ENCODE measurements around the gene GOLIM4. TPM values are rescaled to one million over a fixed set of nuclear protein-coding genes. Genes with fewer than 3 reads are reported as not detected.

GOLIM4 gene
- total RNA-seq, 1 experiment from 2014 or later: 17.4 TPM

DNA sequence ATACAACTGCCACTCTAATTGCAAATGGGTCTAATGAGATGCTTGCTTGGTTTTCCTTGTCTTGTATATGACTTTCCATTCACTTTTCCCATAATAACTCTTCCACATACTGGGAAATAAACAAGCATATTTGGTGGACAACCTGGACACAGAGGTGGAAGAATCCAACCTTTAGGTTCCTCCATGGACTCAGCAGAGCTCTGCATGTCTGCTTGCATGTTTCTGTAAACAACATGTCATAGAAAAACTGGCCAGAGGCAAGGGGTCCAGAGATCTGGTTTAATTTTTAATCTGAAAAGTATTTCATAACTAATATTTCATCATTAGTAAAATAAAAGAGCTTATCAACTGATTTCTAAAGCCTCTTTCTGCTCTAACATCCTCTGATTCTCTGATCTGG lies 30.2 kb downstream of the GOLIM4 start:
- intact Hi-C loops (cut with micrococcal nuclease; ENCODE audit: unreplicated experiment): no loop called here
- ChIA-PET CTCF (no interaction called here), POLR2A (no interaction called here)
- Histone ChIP-seq H3K9me3 (no peaks in the 10 kb centered on the region), H3K4me1 (0 out of 2 replicates have a peak, but pooled peaks cover 4% of the 10 kb centered on the region), H3K36me3 (ENCODE audit: control insufficient read depth, insufficient read depth, low read length) (no peaks in the 10 kb centered on the region), H3K27me3 (replicated peaks; ENCODE audit: control insufficient read depth, insufficient read depth, low read length) (no peaks in the 10 kb centered on the region), H3K4me3 (ENCODE audit: low read depth, low read length) (no peak overlapping the region)
- Mint-ChIP-seq H3K4me1 (ENCODE audit: low read depth, unreplicated experiment) (peaks cover 5% of the 10 kb centered on the region), H3K36me3 (ENCODE audit: insufficient read depth, unreplicated experiment) (no peaks in the 10 kb centered on the region), H3K27ac (ENCODE audit: unreplicated experiment) (no peak overlapping the region), H3K27me3 (ENCODE audit: insufficient read depth, unreplicated experiment) (no peaks in the 10 kb centered on the region), H3K9me3 (ENCODE audit: unreplicated experiment) (no peaks in the 10 kb centered on the region), H3K4me3 (ENCODE audit: unreplicated experiment) (no peak overlapping the region)
- no peak for DNase-seq
- TF ChIP-seq, protein P1, sequence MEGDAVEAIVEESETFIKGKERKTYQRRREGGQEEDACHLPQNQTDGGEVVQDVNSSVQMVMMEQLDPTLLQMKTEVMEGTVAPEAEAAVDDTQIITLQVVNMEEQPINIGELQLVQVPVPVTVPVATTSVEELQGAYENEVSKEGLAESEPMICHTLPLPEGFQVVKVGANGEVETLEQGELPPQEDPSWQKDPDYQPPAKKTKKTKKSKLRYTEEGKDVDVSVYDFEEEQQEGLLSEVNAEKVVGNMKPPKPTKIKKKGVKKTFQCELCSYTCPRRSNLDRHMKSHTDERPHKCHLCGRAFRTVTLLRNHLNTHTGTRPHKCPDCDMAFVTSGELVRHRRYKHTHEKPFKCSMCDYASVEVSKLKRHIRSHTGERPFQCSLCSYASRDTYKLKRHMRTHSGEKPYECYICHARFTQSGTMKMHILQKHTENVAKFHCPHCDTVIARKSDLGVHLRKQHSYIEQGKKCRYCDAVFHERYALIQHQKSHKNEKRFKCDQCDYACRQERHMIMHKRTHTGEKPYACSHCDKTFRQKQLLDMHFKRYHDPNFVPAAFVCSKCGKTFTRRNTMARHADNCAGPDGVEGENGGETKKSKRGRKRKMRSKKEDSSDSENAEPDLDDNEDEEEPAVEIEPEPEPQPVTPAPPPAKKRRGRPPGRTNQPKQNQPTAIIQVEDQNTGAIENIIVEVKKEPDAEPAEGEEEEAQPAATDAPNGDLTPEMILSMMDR (IDR thresholded peaks at IDR 0.05; ENCODE audit: insufficient read depth in 1 of 2, low read depth in 1 of 2, low read length in 1 of 2, severe bottlenecking in 1 of 2, unreplicated experiment in 1 of 2): no peak
- no TSS peak for BruUV-seq (replicated peaks)

GRCh38 chr3:168063122-168063521 lies 32.6 kb downstream of the GOLIM4 start:
- H3K27me3 Mint-ChIP-seq (ENCODE audit: insufficient read depth, unreplicated experiment): no peaks in the 10 kb centered on the region
- intact Hi-C loops (cut with micrococcal nuclease; ENCODE audit: unreplicated experiment): no loop called here
- peaks cover 3% of the 10 kb centered on the region; the same call in 1 of the 2 replicates for H3K9me3 ChIP-seq
- H3K4me3 Mint-ChIP-seq (ENCODE audit: unreplicated experiment): no peak overlapping the region
- peaks cover 5% of the 10 kb centered on the region for H3K4me1 Mint-ChIP-seq (ENCODE audit: low read depth, unreplicated experiment)
- ChIA-PET POLR2A (no interaction called here), CTCF (no interaction called here)
- H3K27ac Mint-ChIP-seq (ENCODE audit: unreplicated experiment): no peak overlapping the region
- no peak overlapping the region for H3K4me3 ChIP-seq (ENCODE audit: low read depth, low read length)
- no peaks in the 10 kb centered on the region for H3K27me3 ChIP-seq (replicated peaks; ENCODE audit: control insufficient read depth, insufficient read depth, low read length)
- DNase-seq: no peak
- BruUV-seq (replicated peaks): no TSS peak
- no peaks in the 10 kb centered on the region for H3K9me3 Mint-ChIP-seq (ENCODE audit: unreplicated experiment)
- no peaks in the 10 kb centered on the region for H3K36me3 Mint-ChIP-seq (ENCODE audit: insufficient read depth, unreplicated experiment)
- TF ChIP-seq, protein P1 (IDR thresholded peaks at IDR 0.05; ENCODE audit: insufficient read depth in 1 of 2, low read depth in 1 of 2, low read length in 1 of 2, severe bottlenecking in 1 of 2, unreplicated experiment in 1 of 2): no peak
- no peaks in the 10 kb centered on the region for H3K36me3 ChIP-seq (ENCODE audit: control insufficient read depth, insufficient read depth, low read length)
- H3K4me1 ChIP-seq: 0 out of 2 replicates have a peak, but pooled peaks cover 4% of the 10 kb centered on the region

DNA sequence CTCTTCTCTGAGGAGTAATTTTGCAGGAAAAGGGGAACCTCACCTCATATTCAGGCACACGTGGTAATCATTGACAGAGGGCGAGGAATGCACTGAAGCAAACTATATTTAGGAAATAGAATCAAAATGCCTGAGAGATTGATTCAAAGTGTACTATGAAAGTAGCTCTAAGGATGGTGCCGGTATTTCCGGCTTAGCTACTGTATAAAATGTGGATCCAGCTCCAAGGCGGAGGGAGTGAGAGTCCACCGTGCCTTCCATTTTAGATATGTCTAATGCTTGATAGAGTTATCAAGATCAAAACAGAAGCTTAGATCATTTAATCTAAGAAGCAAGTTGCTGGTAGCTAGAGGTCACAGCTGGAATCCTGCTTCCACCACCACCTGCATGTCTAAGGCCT lies 33.0 kb downstream of the GOLIM4 start:
- no TSS peak for BruUV-seq (replicated peaks)
- POLR2A ChIA-PET: no interaction called here
- intact Hi-C loops (cut with micrococcal nuclease; ENCODE audit: unreplicated experiment): no loop called here
- Histone ChIP-seq H3K9me3 (peaks cover 4% of the 10 kb centered on the region; the same call in 1 of the 2 replicates), H3K4me1 (0 out of 2 replicates have a peak, but pooled peaks cover 4% of the 10 kb centered on the region), H3K36me3 (ENCODE audit: control insufficient read depth, insufficient read depth, low read length) (no peaks in the 10 kb centered on the region), H3K4me3 (ENCODE audit: low read depth, low read length) (no peak overlapping the region), H3K27me3 (replicated peaks; ENCODE audit: control insufficient read depth, insufficient read depth, low read length) (no peaks in the 10 kb centered on the region)
- TF ChIP-seq, protein P1 (IDR thresholded peaks at IDR 0.05; ENCODE audit: insufficient read depth in 1 of 2, low read depth in 1 of 2, low read length in 1 of 2, severe bottlenecking in 1 of 2, unreplicated experiment in 1 of 2): no peak
- DNase-seq: no peak
- H3K4me3 Mint-ChIP-seq (ENCODE audit: unreplicated experiment): no peak overlapping the region
- H3K4me1 Mint-ChIP-seq (ENCODE audit: low read depth, unreplicated experiment): peaks cover 5% of the 10 kb centered on the region
- H3K27me3 Mint-ChIP-seq (ENCODE audit: insufficient read depth, unreplicated experiment): no peaks in the 10 kb centered on the region
- no peaks in the 10 kb centered on the region for H3K36me3 Mint-ChIP-seq (ENCODE audit: insufficient read depth, unreplicated experiment)
- CTCF ChIA-PET: no interaction called here
- H3K9me3 Mint-ChIP-seq (ENCODE audit: unreplicated experiment): no peaks in the 10 kb centered on the region
- no peak overlapping the region for H3K27ac Mint-ChIP-seq (ENCODE audit: unreplicated experiment)
